Stimulated activated CD8-positive, alpha-beta memory T cell treated with anti-CD3 and anti-CD28 coated beads, Interleukin-4, amount 100 ng/mL, for 48 hours (primary cell): ENCODE results near the gene CD8B2.
A peak's percentile ranks its signal among the peaks of the same experiment; 100 is the strongest.
"Not testable (repeated sequence)": the region's sequence is repeated elsewhere in the genome, so short reads cannot be mapped to it uniquely, and the experiment has no call there.

Source experiments
- DNase-seq: peaks from one replicate; pipeline ENCODE4 v3.0.0-alpha.2; 2020

CD8B2 gene

GRCh38 chr2:106486551-106487385 lies at the start of gene CD8B2:
Gene CD8B2, plus strand, starts transcription at chr2:106487364. Its CDS starts 63 bp downstream, at chr2:106487427.
- not testable (repeated sequence) for DNase-seq

GRCh38 chr2:106461882-106462281 lies 25.3 kb upstream of the CD8B2 start:
- DNase-seq, result not testable (repeated sequence)

- DNase-seq, result not testable (repeated sequence)
Observed at GRCh38 chr2:106467516-106467915, 19.6 kb upstream of the CD8B2 start.

GRCh38 chr2:106468107-106468506 lies 19.1 kb upstream of the CD8B2 start, which contains the start of gene RGPD3:
Gene RGPD3, minus strand, starts transcription at chr2:106468413. Its CDS starts 125 bp downstream, at chr2:106468288.
- DNase-seq, result not testable (repeated sequence)

- DNase-seq, result peak; percentile 73
Observed at GRCh38 chr2:106470658-106471057, 16.5 kb upstream of the CD8B2 start.

- DNase-seq, result not testable (repeated sequence)
Observed at GRCh38 chr2:106477647-106478046, 9.5 kb upstream of the CD8B2 start.

GRCh38 chr2:106479563-106479962 lies 7.6 kb upstream of the CD8B2 start:
- DNase-seq, result not testable (repeated sequence)

GRCh38 chr2:106487386-106488191 lies 425 bp downstream of the CD8B2 start:
- not testable (repeated sequence) for DNase-seq

GRCh38 chr2:106489701-106490100 lies 2.5 kb downstream of the CD8B2 start:
- not testable (repeated sequence) for DNase-seq

- not testable (repeated sequence) for DNase-seq
Observed at GRCh38 chr2:106492399-106492798, 5.2 kb downstream of the CD8B2 start.

GRCh38 chr2:106492913-106493312 lies 5.7 kb downstream of the CD8B2 start:
- DNase-seq, result not testable (repeated sequence)

GRCh38 chr2:106498549-106498948 lies 11.4 kb downstream of the CD8B2 start:
- DNase-seq, result not testable (repeated sequence)

GRCh38 chr2:106500350-106500749 lies 13.2 kb downstream of the CD8B2 start:
- not testable (repeated sequence) for DNase-seq

GRCh38 chr2:106502351-106502750 lies 15.2 kb downstream of the CD8B2 start:
- not testable (repeated sequence) for DNase-seq

- DNase-seq, result not testable (repeated sequence)
Observed at GRCh38 chr2:106504192-106504591, 17.0 kb downstream of the CD8B2 start.

- DNase-seq, result not testable (repeated sequence)
Observed at GRCh38 chr2:106504787-106505186, 17.6 kb downstream of the CD8B2 start.

- not testable (repeated sequence) for DNase-seq
Observed at GRCh38 chr2:106506002-106506687, 19.0 kb downstream of the CD8B2 start.

- DNase-seq, result not testable (repeated sequence)
Observed at GRCh38 chr2:106508660-106509373, 21.7 kb downstream of the CD8B2 start.

GRCh38 chr2:106509374-106509770 lies 22.2 kb downstream of the CD8B2 start:
- DNase-seq, result not testable (repeated sequence)

GRCh38 chr2:106510791-106511190 lies 23.6 kb downstream of the CD8B2 start:
- DNase-seq, result not testable (repeated sequence)

GRCh38 chr2:106511476-106511901 lies 24.3 kb downstream of the CD8B2 start:
- peak; percentile 65 for DNase-seq

GRCh38 chr2:106511934-106512333 lies 24.8 kb downstream of the CD8B2 start:
- DNase-seq, result not testable (repeated sequence)
